Measurements from ENCODE around the gene RPS6KA2.
"Not testable (repeated sequence)": the region's sequence is repeated elsewhere in the genome, so short reads cannot be mapped to it uniquely, and the experiment has no call there.

Gene RPS6KA2

GRCh38 chr6:166546653-166547052 lies 80.4 kb downstream of the RPS6KA2 start:
- Mint-ChIP-seq H3K36me3 (no peaks in the 10 kb centered on the region), H3K27ac (no peak overlapping the region), H3K4me1 (peaks cover 5% of the 10 kb centered on the region), H3K4me3 (no peak overlapping the region), H3K27me3 (no peaks in the 10 kb centered on the region), H3K9me3 (no peaks in the 10 kb centered on the region)
- CTCF ChIA-PET, result no interaction called here
- DNase-seq, result no peak

GRCh38 chr6:166545156-166546034 lies 81.7 kb downstream of the RPS6KA2 start:
- CTCF ChIA-PET, result no interaction called here
- H3K36me3 Mint-ChIP-seq, result no peaks in the 10 kb centered on the region
- no peaks in the 10 kb centered on the region for H3K27me3 Mint-ChIP-seq
- no peaks in the 10 kb centered on the region for H3K9me3 Mint-ChIP-seq
- no peak for DNase-seq
- H3K4me3 Mint-ChIP-seq, result no peak overlapping the region
- no peak overlapping the region for H3K27ac Mint-ChIP-seq
- H3K4me1 Mint-ChIP-seq, result peaks cover 16% of the 10 kb centered on the region

GRCh38 chr6:166544296-166544605 lies 82.8 kb downstream of the RPS6KA2 start:
- Mint-ChIP-seq H3K27ac (no peak overlapping the region), H3K4me3 (no peak overlapping the region), H3K9me3 (no peaks in the 10 kb centered on the region), H3K36me3 (no peaks in the 10 kb centered on the region), H3K27me3 (no peaks in the 10 kb centered on the region), H3K4me1 (peaks cover 22% of the 10 kb centered on the region)
- DNase-seq, result no peak
- CTCF ChIA-PET, result no interaction called here

- no peak for DNase-seq
- CTCF ChIA-PET, result no interaction called here
- Mint-ChIP-seq H3K9me3 (no peaks in the 10 kb centered on the region), H3K27me3 (no peaks in the 10 kb centered on the region), H3K4me3 (no peak overlapping the region), H3K36me3 (no peaks in the 10 kb centered on the region), H3K4me1 (peaks cover 24% of the 10 kb centered on the region), H3K27ac (no peak overlapping the region)
Measured at GRCh38 chr6:166543603-166544295, 83.3 kb downstream of the RPS6KA2 start.

GRCh38 chr6:166542580-166542912 lies 84.5 kb downstream of the RPS6KA2 start:
- DNase-seq, result no peak
- CTCF ChIA-PET, result interaction anchor here (0.8 kb wide), 1 partner anchor 62 kb away, joined by 4 read pairs; no protein-coding TSS in a partner anchor
- H3K27ac Mint-ChIP-seq, result no peak overlapping the region
- no peaks in the 10 kb centered on the region for H3K27me3 Mint-ChIP-seq
- no peaks in the 10 kb centered on the region for H3K9me3 Mint-ChIP-seq
- H3K36me3 Mint-ChIP-seq, result no peaks in the 10 kb centered on the region
- peaks cover 27% of the 10 kb centered on the region for H3K4me1 Mint-ChIP-seq
- H3K4me3 Mint-ChIP-seq, result no peak overlapping the region

GRCh38 chr6:166541876-166542579 lies 85.0 kb downstream of the RPS6KA2 start:
- CTCF ChIA-PET, result interaction anchor here (0.8 kb wide), 1 partner anchor 62 kb away, joined by 4 read pairs; no protein-coding TSS in a partner anchor
- peak; percentile 24 for DNase-seq
- peak overlapping the region; percentile 50 for H3K4me3 Mint-ChIP-seq
- H3K36me3 Mint-ChIP-seq, result no peaks in the 10 kb centered on the region
- peaks cover 27% of the 10 kb centered on the region for H3K4me1 Mint-ChIP-seq
- no peaks in the 10 kb centered on the region for H3K9me3 Mint-ChIP-seq
- H3K27me3 Mint-ChIP-seq, result no peaks in the 10 kb centered on the region
- peak overlapping the region; percentile 90 for H3K27ac Mint-ChIP-seq

GRCh38 chr6:166541366-166541765 lies 85.7 kb downstream of the RPS6KA2 start:
- no peaks in the 10 kb centered on the region for H3K27me3 Mint-ChIP-seq

GRCh38 chr6:166540631-166541331 lies 86.3 kb downstream of the RPS6KA2 start:
- Mint-ChIP-seq H3K27ac (peak overlapping the region; percentile 90), H3K4me1 (peaks cover 27% of the 10 kb centered on the region), H3K4me3 (peak overlapping the region; percentile 29), H3K27me3 (peaks cover 3% of the 10 kb centered on the region), H3K9me3 (no peaks in the 10 kb centered on the region), H3K36me3 (no peaks in the 10 kb centered on the region)
- DNase-seq, result peak; percentile 49
- CTCF ChIA-PET, result interaction anchor here (0.6 kb wide), 1 partner anchor 82 kb away, joined by 3 read pairs; no protein-coding TSS in a partner anchor

More at GRCh38 chr6:166541366-166541765, 85.7 kb downstream of the RPS6KA2 start:
- H3K4me1 Mint-ChIP-seq, result peaks cover 27% of the 10 kb centered on the region
- CTCF ChIA-PET, result no interaction called here
- H3K36me3 Mint-ChIP-seq, result no peaks in the 10 kb centered on the region
- H3K27ac Mint-ChIP-seq, result peak overlapping the region; percentile 90
- H3K9me3 Mint-ChIP-seq, result no peaks in the 10 kb centered on the region
- DNase-seq, result no peak
- peak overlapping the region; percentile 50 for H3K4me3 Mint-ChIP-seq

- CTCF ChIA-PET, result no interaction called here
- no peak overlapping the region for H3K4me3 Mint-ChIP-seq
- H3K9me3 Mint-ChIP-seq, result no peaks in the 10 kb centered on the region
- peaks cover 27% of the 10 kb centered on the region for H3K4me1 Mint-ChIP-seq
- peaks cover 3% of the 10 kb centered on the region for H3K27me3 Mint-ChIP-seq
- DNase-seq, result no peak
- H3K36me3 Mint-ChIP-seq, result no peaks in the 10 kb centered on the region
- H3K27ac Mint-ChIP-seq, result no peak overlapping the region
Measured at GRCh38 chr6:166539543-166539942, 87.5 kb downstream of the RPS6KA2 start.

- CTCF ChIA-PET, H3K27ac Mint-ChIP-seq, H3K36me3 Mint-ChIP-seq, H3K4me3 Mint-ChIP-seq, H3K9me3 Mint-ChIP-seq, H3K27me3 Mint-ChIP-seq, DNase-seq: not testable (repeated sequence)
- H3K4me1 Mint-ChIP-seq, result peaks cover 27% of the 10 kb centered on the region
Measured at GRCh38 chr6:166539011-166539385, 88.1 kb downstream of the RPS6KA2 start.

GRCh38 chr6:166538297-166539010 lies 88.6 kb downstream of the RPS6KA2 start:
- H3K9me3 Mint-ChIP-seq, result no peaks in the 10 kb centered on the region
- H3K36me3 Mint-ChIP-seq, result no peaks in the 10 kb centered on the region
- DNase-seq, result no peak
- peaks cover 27% of the 10 kb centered on the region for H3K4me1 Mint-ChIP-seq
- peaks cover 3% of the 10 kb centered on the region for H3K27me3 Mint-ChIP-seq
- H3K4me3 Mint-ChIP-seq, result no peak overlapping the region
- CTCF ChIA-PET, result no interaction called here
- no peak overlapping the region for H3K27ac Mint-ChIP-seq

GRCh38 chr6:166534658-166535406 lies 92.2 kb downstream of the RPS6KA2 start:
- no peaks in the 10 kb centered on the region for H3K9me3 Mint-ChIP-seq
- CTCF ChIA-PET, result no interaction called here
- H3K36me3 Mint-ChIP-seq, result no peaks in the 10 kb centered on the region
- no peak overlapping the region for H3K4me3 Mint-ChIP-seq
- H3K27me3 Mint-ChIP-seq, result peaks cover 3% of the 10 kb centered on the region
- no peak for DNase-seq
- H3K27ac Mint-ChIP-seq, result no peak overlapping the region
- peaks cover 10% of the 10 kb centered on the region for H3K4me1 Mint-ChIP-seq

GRCh38 chr6:166533205-166533824 lies 93.7 kb downstream of the RPS6KA2 start:
- peaks cover 3% of the 10 kb centered on the region for H3K27me3 Mint-ChIP-seq
- no peak for DNase-seq
- CTCF ChIA-PET, result no interaction called here
- H3K27ac Mint-ChIP-seq, result no peak overlapping the region
- no peak overlapping the region for H3K4me3 Mint-ChIP-seq
- no peaks in the 10 kb centered on the region for H3K36me3 Mint-ChIP-seq
- H3K4me1 Mint-ChIP-seq, result no peaks in the 10 kb centered on the region
- peaks cover 3% of the 10 kb centered on the region for H3K9me3 Mint-ChIP-seq
